ENCODE results near the gene LONP1.

DNA sequence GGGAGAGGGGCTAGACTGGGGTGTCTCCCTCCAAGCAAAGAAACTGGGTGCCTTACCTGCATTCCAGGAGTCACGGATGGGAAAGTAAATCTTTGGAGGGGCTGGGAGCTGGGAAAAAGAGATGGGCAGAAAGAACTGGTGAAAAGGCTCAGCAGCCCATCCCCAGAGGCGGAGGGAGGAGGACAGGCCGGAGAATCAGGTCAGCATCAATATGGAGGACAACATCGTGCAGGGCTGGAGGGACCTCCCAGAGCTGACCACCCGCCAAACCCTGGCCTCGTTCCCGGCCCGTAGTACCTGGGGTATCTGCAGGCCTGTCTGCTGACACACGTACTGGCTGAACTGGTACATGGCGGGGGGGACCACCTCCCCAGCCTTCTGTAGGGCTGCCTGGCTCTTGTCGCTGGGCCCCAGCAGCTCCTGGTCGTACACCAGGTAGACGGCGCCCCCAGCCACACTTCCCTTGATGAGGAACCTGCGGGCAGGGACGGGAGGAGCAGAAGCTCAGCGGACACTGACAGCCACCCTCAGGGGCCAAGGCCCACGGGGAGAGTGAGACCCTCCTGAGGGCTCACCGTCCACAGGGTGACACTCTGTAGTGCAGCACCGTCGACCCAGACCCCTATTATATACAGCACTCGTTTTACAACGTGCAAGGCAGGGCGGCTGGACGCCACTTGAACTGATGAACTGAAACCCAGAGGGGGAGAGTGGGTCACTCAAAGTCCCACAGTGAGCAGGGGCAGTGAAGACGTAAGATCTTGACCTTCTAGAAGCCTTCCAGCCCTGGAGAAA, 40.5 kb downstream of the LONP1 start:
- TF ChIP-seq, protein P1, sequence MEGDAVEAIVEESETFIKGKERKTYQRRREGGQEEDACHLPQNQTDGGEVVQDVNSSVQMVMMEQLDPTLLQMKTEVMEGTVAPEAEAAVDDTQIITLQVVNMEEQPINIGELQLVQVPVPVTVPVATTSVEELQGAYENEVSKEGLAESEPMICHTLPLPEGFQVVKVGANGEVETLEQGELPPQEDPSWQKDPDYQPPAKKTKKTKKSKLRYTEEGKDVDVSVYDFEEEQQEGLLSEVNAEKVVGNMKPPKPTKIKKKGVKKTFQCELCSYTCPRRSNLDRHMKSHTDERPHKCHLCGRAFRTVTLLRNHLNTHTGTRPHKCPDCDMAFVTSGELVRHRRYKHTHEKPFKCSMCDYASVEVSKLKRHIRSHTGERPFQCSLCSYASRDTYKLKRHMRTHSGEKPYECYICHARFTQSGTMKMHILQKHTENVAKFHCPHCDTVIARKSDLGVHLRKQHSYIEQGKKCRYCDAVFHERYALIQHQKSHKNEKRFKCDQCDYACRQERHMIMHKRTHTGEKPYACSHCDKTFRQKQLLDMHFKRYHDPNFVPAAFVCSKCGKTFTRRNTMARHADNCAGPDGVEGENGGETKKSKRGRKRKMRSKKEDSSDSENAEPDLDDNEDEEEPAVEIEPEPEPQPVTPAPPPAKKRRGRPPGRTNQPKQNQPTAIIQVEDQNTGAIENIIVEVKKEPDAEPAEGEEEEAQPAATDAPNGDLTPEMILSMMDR (IDR thresholded peaks at IDR 0.05) = no peak
- TF ChIP-seq EZH2 (IDR thresholded peaks at IDR 0.05) = no peak
